ENCODE measurements around the gene BARX1.
"Not testable (repeated sequence)": the region's sequence is repeated elsewhere in the genome, so short reads cannot be mapped to it uniquely, and the experiment has no call there.

The BARX1 gene

DNA sequence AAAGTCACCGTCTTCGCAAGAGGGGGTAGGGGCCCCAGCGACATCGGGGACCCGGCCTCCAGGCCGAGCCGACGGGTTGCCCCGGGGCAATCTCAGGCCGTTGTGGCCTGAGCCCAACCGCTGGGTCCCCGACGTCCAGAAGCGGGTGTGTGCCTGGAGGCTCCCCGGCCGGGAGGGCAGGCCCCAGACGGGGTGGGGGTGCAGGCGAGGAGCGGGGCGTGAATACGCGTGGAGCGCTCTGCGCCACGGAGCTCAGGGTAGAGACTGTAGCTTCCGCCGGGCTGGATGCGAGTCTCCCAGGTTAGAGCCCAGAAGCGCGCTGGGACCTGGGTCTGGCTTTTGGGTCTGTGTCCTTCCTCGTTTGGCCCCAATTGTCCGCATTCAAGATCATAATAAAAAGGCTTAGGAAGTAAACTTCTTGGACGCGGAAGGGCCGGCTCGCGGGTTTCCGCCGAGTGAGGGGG, 3.5 kb downstream of the BARX1 start:
- peak; percentile 56 for DNase-seq

DNA sequence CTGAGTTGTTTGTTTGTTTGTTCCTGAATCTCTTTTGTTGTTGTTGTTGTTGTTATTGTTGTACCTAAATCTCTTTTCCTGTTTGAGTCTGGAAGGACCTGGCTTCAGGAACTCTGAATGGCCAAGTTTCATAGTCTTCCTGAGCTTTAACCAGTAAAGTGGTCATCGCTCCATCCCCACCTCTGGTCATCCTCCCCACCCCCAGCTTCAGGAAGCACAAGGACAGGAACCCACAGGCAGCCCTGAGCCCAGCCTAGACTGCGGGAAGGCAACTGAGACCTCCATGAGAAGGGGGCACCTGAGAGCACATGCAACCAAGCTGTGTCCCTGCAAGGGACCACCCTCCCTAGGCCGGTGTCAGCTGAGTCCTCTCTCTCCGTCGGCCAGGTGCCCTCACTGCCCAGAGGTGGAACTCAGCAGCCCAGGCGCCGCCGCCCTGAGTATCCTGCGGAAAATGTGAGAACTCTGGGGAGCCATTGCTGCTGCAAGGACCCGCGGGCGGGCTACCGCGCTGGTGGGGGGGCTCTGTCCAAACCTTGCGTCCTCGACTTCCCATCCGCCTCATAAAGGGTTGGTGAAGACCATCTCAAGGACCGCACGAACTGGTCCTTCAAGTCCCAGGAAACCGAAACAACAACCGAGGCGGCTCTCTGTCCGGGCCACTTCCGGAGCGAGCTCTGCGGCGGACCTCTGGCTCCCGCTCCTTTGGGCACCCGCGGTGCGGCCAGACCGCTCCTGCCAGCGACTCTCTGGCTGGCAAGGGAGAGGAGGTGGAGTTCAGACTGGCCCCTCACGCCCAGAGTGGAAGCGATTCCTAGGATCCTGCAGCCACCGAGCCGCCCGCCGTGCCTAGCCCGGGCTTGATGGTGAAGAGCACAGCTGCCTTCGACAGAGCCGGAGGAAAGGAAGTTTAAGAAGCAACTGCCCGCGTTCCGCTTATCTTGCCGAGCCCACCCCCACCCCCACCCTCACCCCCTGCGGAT, 4.2 kb downstream of the BARX1 start:
- peak; percentile 72 for DNase-seq

DNA sequence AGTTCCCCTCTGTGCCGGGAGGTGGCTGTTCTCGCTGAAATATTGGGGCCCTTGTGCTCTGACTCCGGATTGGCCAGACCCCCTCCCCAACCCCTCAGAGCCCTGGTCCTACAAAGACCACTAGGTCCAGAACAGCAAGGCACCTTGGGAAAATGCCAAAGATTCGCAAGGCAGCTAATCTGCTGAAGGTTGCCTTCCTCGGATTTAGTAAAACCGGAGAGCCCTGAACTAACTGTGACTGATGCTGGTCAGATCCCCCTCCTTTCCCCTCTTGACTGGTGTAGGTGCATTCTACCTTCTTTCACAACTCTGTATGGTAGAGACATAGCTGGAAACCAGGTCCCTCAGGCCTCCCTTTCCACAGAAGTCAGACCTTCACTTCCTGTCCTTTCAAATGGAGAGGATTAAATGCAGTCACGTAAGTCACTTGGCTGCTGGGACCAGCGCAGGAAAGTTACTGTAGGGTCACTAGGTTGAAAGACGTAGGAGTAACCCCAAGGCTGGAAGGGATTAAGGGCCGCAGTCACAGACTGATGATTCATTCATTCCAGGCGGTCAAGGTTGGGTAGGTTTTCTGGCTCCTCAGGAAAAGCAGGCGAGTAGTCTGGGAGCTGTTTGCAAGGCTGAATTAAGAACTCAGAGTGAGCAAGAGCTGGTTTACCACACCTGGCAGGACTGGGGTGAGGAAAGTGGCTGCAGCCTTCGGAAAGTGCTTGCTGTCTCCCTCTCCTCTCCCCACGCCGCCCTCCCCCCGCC, 5.3 kb downstream of the BARX1 start:
- no peak for DNase-seq

DNA sequence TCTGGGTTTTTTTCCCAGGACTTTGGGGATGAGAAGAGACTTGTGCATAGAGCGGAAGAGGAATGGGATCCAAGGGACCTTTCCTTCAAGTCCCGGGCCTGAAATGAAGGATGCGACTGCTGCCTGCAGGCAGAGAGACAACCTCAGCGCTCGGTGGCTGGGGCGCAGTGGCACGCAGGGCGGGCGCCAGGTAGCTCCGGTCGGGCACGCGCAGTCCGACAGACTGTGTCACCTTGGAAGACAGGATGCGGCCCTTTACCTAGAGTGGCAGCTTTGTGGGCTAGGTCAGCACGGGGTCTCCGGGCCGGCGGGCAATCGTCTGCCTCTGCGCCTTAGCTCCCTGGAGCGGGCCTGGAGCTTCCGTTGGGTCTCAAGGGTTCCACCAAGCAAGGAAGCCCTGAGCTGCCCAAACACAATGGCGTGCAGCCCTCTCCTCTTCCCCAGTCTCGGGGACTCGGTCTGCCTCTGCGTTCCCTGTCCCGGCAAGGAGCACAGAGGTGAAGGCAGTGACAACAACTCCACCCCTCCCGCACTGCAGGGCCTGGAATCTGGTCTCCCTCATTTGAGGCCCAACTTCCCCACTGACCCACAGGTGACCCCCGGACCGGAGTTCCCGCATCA, 6.0 kb downstream of the BARX1 start:
- no peak for DNase-seq

DNA sequence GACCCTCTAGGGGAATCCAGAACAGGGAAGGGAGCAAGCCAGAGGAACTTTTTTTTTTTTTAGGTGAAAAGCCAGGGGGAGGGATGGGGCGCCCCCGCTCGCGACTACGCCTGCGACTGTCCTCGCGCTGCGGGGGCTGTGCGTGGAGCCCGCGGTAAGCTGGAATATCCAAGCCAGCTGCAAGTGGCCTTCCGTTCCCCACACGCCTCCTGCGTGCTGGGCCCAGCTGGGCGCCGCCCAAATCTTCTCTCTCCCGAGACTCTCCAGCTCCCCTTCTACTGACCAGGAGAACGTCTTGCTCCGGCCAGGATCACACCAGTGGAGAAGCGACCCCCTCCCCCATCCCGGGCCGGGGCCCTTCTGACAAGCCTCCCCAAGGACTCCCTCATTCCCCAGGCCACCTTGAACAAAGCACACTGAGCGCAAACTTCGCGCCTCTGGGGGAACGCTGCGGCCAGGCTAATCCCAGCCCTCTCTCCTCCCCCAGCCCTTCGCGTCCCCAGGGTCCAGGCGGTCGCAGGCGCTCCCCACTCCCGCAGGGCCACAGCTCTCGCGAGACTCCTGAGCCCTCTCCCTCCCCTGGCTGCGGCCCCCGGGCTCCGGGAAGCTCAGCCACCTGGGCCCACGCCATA, 6.6 kb downstream of the BARX1 start:
- peak; percentile 56 for DNase-seq

DNA sequence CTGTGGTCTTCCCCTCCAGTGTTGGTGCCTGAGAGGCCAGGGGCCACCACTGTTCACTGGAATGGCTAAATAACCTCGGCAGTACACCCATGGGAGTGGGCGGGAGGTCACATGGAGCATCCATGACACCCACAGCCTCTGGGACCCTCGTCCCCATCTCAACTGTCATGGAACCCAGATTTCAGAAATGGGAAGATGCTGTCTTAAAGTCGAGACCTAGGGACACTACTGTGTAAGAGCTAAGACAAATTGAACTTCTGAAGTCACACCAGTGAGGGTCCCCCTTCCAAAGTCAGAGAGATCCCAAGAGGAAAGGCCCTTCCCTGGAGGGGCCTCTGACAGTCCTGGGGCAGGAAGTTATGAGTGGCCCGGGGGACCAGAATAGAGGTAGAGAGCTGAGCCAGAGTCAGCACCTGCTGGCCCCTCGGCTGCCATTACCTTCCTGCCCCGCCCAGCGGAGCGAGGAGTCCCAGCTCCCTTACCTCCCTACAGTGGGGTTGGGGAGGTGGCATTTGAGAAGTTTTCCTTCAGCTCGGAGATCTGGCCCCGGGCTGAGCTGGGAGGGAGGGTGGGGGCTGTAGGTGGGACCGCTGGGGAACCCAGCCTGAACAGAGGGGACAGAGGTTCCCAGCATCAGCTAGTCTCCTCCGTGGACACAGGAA, 7.6 kb downstream of the BARX1 start:
- no peak for DNase-seq

DNA sequence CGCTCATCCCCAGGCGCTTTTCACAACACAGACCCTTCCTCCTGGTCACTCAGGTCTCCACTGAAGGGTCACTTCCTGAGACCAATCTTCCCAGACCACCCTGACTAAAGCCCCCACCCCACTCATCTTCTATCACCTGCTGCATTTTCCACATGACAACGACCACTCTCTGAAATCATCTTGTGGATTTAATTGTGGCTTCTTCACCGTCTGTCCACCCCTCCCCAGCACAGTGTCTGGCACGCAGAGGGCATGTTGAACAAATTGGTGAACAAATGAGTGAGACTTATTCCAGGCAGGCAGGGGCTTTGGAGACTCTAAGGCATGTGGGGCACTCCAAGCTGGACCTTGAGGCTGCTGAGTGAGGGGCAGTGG, 8.8 kb downstream of the BARX1 start:
- no peak for DNase-seq

DNA sequence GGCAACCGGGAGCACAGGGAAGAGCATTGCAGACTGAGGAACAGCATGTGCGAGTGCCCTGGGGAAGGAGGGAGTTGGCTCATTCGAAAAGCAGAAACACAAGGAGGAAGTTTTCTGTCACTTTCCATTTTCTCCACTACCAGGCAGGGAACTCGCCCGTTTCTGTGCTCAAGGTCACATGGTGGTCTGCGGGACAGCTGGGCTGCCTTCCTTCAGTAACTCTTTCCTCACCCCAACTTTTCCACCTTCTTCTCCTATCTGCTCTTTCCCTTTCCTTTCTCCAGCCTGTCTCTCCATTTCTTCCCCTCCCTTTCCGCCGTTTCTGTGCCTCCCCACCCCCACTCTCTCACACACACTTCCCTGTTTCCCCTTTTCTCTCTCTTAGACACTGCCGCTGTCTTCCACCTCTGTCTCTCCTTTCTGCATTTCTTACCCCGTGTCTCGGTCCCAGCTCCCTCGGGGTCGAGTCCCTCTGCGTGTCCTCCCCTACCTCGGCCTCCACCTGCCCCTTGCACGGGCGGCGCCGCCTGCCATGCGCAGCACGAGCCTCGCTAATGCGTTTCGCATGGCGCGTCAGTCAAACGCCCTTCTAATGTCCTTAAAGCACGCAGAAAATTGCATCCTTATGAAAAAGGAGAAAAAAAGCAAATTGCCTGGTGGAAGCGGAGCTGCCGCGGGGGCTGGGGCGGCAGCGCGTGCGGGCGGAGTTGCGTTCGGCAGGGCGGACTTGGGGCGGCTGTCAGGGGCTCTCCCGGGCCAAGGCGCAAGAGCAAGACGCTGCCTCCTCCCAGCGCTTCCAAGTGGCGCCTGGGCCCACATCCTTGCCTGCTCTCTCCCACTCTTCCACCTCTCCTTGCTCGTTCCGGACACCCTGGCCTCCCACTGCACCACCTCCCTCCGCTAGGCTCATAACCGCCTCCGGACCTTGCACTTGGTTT, 9.5 kb downstream of the BARX1 start:
- DNase-seq: peak; percentile 59

DNA sequence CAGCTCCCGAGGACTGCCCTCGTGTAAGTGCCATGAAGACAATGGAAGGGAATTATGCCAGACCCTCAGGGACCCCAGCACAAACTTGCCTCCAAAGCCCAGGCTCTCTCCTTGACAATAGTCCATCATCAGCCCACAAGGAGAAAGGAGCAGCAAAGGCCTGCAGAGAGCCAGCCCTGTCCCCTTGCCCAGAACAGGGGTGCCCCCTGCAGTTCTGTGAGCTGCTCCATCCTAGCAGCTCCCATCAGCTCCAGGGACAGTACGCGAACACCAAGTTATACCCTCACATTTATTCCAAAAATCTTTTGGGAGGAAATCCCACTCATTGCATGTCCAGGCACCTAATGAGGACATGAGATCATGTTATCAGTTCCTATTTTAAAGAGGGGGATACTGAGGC, 11.1 kb downstream of the BARX1 start:
- no peak for DNase-seq

DNA sequence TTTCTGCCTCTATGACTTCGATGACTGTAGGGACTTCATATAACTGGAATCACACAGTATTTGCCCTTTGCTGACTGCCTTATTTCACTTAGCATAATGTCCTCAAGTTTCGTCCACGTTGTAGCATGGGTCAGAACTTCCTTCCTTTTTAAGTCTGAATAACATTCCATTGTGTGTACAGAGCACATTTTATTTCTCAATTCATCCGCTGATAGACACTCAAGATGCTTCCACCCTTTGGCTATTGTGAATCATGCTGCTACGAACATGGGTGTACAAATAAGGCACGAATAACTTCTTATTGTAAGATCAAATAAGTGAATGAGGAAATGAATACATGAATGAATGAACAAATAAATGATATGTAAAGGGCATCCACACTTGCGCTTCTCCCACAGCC, 13.0 kb downstream of the BARX1 start:
- DNase-seq: no peak

DNA sequence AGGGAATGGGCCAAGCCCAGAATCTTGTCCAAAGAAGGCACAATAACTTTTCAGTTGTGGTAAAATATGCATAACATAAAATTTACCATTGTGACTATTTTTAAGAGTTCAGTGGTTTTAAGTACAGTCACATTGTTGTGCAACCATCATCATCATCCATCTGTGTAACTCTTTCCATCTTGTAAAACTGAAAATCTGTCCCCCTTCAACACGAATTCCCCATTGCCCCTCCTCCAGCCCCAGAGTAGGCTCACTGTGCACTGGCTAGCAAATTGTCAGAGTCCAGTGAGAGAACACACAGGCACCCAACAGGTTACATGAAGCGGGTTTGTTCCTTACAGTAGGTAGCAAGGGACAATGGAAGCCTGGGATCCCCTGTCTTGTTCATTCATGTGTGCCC, 13.7 kb downstream of the BARX1 start:
- DNase-seq: no peak

DNA sequence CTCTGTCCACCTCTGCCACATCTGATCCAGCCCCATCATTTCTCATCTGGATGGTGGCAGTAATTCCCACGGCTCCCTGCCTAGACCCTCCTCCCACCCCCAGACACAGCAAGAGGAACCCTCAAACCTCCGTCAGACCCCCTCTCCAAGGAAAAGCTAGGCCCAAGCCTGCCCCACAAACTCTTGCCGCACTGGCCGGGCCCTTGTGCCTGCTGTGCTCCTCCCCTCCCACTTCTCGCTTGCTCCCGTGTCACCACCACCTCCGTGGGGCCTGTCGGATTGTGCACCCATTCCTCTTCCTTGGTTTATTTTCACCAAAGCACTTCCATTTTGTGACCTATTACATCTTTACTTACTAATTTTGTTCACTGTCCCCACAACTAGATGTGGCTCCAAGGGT, 14.2 kb downstream of the BARX1 start:
- DNase-seq: no peak

DNA sequence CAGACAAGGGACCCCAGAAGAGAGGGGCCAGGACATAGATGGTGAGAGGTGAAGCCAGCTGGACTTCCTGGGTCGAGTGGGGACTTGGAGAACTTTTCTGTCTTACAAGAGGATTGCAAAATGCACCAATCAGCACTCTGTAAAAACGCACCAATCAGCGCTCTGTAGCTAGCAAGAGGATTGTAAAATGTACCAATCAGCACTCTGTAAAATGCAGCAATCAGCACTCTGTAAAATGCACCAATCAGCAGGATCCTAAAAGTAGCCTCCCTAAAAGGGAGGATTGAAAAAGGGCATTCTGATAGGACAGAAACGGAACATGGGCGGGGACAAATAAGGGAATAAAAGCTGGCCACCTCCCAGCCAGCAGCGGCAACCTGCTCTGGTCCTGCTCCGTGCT, 15.6 kb downstream of the BARX1 start:
- not testable (repeated sequence) for DNase-seq

DNA sequence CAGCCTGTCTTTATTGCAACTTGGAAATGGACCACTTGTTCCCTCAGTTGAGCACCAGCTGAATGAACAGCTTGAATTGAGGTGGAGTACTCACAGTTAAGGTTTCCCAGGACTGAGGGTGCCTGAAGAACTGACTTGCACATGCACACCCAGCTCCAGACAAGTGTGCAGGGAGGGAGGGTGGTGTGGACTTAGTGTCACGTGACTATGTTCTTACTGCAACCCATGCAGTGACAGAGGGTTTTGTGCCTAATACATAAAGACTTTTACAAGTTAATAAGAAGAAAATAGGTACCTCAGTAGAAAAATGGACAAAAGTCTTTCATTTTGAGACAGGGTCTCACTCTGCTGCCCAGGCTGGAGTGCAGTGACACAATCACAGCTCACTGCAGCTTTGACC, 18.0 kb downstream of the BARX1 start:
- DNase-seq: no peak

DNA sequence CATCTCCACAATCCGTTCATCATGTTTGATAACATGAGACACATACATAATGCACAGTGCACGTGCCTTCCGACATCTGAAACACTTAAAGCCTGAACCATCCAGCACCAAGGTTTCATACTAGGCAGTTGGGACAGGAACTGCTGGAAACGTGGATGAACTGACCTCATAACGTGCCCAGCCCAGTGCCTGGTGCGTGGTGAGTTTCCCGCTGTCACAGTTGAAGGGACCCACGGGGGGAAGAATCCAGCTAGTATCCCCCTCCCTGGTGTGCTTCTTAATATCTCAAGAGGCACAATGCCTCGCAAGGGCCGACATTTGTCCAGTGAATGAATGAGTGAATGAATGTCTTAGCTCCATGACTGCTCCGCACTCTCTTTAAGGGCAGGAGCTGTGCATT, 23.2 kb downstream of the BARX1 start:
- DNase-seq: no peak

DNA sequence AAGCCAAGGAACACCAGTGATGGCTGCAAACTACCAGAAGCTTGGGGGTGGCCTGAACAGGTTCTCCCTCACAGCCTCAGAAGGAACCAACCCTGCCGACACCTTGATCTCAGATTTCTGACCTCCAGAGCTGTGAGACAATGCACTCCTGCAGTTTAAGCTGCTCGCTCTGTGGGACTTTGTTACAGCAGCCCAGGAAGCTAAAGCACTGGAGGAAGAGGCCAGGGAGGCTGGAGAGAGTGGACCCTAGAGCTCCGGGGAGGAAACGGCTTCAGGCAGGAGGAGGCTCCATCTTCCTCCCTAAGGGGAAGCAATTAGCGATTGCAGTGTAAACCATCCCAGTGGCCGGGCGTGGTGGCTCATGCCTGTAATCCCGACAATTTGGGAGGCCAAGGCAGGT, 25.1 kb downstream of the BARX1 start:
- no peak for DNase-seq

DNA sequence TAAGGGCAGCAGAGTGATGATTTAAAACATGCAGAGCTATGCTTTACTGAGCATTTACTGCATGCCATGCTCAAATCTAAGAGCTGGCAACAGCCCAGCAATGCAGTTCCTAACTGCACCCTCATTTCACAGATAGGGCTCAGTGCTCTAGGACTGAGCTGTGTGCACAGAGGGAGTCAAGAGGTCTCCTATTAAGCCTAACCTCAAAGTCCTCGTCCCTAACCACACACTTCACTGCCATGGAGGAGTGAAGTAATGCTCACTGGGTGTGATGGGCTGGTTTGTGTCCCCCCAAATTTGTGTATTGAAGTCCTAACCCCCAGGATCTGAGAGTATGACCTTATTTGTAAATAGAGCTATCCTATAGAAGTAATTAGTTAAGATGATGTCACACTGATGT, 25.9 kb downstream of the BARX1 start:
- no peak for DNase-seq

DNA sequence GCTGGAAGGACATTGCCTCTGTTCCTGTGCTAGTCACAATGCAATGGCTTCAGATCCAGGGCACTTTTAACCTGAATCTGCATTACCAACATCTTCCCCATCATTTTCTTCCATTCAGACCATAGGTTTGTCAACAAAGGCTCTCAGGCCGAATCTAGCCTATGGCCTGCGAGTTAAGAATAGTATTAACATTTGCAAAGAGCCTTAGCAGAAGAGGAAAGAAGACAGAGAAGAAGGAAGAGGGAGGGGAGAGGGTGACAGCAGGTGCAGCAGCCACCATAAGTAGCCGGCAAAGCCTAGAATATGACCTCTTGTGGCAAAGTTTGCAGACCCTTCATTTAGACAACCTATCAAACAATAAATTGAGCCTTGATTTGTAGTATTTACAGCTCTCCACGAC, 32.6 kb downstream of the BARX1 start:
- DNase-seq: no peak

DNA sequence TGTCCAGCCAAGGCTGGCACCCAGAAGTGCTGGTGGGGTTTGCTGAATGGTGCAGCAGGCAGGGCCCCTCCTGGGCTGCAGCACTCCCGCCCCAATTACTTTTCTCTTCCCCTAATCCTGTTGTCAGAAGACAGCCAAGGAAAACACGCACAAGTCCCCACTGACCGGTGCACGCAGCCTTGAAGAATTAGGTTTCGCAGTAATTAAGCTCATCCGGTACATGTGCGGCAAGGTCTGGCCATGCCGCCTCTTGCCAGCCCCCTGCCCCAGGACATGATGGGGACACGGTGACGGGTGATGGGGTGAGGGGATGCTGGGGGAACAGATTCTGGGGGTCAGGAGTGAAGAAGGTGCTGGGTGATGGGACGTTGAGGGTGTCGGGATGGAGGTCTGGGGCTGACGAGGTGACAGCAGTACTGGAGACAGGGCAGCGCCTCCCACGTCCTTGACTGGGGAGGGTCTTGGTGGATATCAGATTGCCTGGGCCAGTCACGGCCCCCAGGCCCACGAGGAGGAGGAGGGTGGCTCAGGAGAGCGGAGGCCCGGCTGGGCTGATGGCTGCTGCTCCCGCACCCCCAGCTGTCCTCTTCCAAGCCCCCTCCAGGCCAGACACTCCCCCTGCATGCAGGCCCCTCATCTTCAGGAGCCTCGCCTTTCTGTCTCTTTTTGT, 34.9 kb downstream of the BARX1 start:
- DNase-seq: peak; percentile 28

DNA sequence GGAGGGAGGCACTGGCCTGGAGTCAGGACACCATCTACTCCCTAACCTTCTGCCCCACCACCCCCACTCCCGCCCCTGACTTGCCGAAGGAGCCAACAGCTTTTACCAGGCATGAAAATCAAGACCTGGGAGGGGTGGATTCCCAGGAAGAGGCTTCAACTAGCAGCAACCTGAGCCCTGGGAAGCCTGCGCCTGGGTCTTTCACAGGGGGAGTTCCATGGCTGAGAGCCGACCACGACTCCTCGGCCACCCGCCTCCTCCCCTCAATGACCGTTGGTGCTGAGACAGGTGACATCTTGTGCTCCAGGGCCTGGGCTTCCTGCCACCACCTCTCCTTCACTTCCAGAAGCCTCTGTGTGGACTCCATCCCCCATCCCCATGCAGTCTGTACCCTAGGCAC, 37.1 kb downstream of the BARX1 start:
- DNase-seq: peak; percentile 19

Measured in right kidney (tissue), 1 donor.